HCT116 (cell line): ENCODE results near the gene FYCO1. TPM values are rescaled to one million over a fixed set of nuclear protein-coding genes. Genes with fewer than 3 reads are reported as not detected.

Experiments used
- ATAC-seq: fragments of 200-7000 bp; cut with Tn5 transposase; 2 replicates; pipeline ENCODE4 v1.9.1; 2020; ENCODE audit warnings: mild to moderate bottlenecking, moderate library complexity
- BruUV-seq: library from RNA; stranded (reverse); fragments of 400-500 nt; replicated peaks from 2 replicates; lab custom pipeline; 2021; lab: Mats Ljungman, UMichigan
- CTCF ChIA-PET: fragments of 300-600 bp; sonication (Branson Sonifier 250); formaldehyde crosslinking; loops from one replicate; lab custom pipeline; 2021; ENCODE audit warnings: antibody characterized with exemption; lab: Charles Lee
- POLR2A ChIA-PET: fragments of 300-600, 350-600 bp; sonication (Branson Sonifier 250); formaldehyde crosslinking; loops from one replicate; lab custom pipeline; 2021; ENCODE audit warnings: antibody characterized with exemption; lab: Charles Lee
- RAD21 ChIA-PET, 2 experiments: fragments of 300-600 bp; sonication (Branson Sonifier 250); formaldehyde crosslinking; loops; one replicate each; lab custom pipeline; 2023; ENCODE audit warnings: low total read pairs in 2 of 2; ENCODE audit not compliant: uncharacterized antibody in 2 of 2, unreplicated experiment in 2 of 2, low non-redundant PET in 1 of 2; lab: Charles Lee
- DNase-seq: peaks from one replicate; pipeline ENCODE4 v3.0.0-alpha.2; 2010; ENCODE audit warnings: low read depth, low spot score
- H2AFZ ChIP-seq: fragments of 200-600 bp; shearing (Covaris generic), sonication (generic); 2 replicates; pipeline ENCODE4 v1.6.1; 2017; ENCODE audit warnings: low read depth, mixed run types, mixed read lengths, antibody characterized with exemption, low read length; ENCODE audit not compliant: poor library complexity, severe bottlenecking
- H3K27ac ChIP-seq: 2 replicates; pipeline ENCODE4 v1.5.1; 2012; ENCODE audit warnings: low read depth, low read length
- H3K27me3 ChIP-seq: fragments of 200-600 bp; sonication (generic); 2 replicates; pipeline ENCODE4 v1.6.1; 2016; ENCODE audit warnings: mixed run types, low read length, mixed read lengths; ENCODE audit not compliant: insufficient read depth
- H3K36me3 ChIP-seq, 2 experiments: fragments of 200-500 bp in 1 of 2; fragments of 200-600 bp in 1 of 2; sonication (Bioruptor generic) in 1 of 2; sonication (generic) in 1 of 2; 2 replicates each; pipeline versions ENCODE4 v1.5.1 to v1.6.1; 2014 to 2016; ENCODE audit warnings: low read length in 2 of 2, inconsistent platforms in 1 of 2, mixed read lengths in 1 of 2, mixed run types in 1 of 2; ENCODE audit not compliant: insufficient read depth in 2 of 2, control insufficient read depth in 1 of 2
- H3K4me1 ChIP-seq, 2 experiments: fragments of 200-600 bp in 1 of 2; sonication (generic) in 1 of 2; 2 replicates each; pipeline versions ENCODE4 v1.5.1 to v1.6.1; 2012 to 2017; ENCODE audit warnings: low read length in 2 of 2, inconsistent platforms in 1 of 2, mild to moderate bottlenecking in 1 of 2, mixed read lengths in 1 of 2, mixed run types in 1 of 2, moderate library complexity in 1 of 2; ENCODE audit not compliant: insufficient read depth in 2 of 2, control insufficient read depth in 1 of 2
- H3K4me2 ChIP-seq: fragments of 200-600 bp; sonication (generic); 2 replicates; pipeline ENCODE4 v1.6.1; 2017; ENCODE audit warnings: mixed run types, low read length, mixed read lengths
- H3K4me3 ChIP-seq, 2 experiments: fragments of 200-600 bp in 1 of 2; sonication (generic) in 1 of 2; replicated peaks in 1 of 2; 2 replicates each; pipeline ENCODE4 v1.5.1; 2011 to 2016; ENCODE audit warnings: low read length in 2 of 2, control low read depth in 1 of 2, low read depth in 1 of 2, mild to moderate bottlenecking in 1 of 2, mixed read lengths in 1 of 2, mixed run types in 1 of 2
- H3K79me2 ChIP-seq: fragments of 200-600 bp; sonication (generic); 2 replicates; pipeline ENCODE4 v1.6.1; 2017; ENCODE audit warnings: mild to moderate bottlenecking, mixed run types, low read length, moderate library complexity, mixed read lengths; ENCODE audit not compliant: insufficient read depth
- H3K9ac ChIP-seq: fragments of 200-600 bp; sonication (generic); 2 replicates; pipeline ENCODE4 v1.6.1; 2016; ENCODE audit warnings: low read length, mixed read lengths
- H3K9me2 ChIP-seq: fragments of 200-600 bp; sonication (generic), shearing (Covaris generic); 2 replicates; pipeline ENCODE4 v1.6.1; 2017; ENCODE audit warnings: mixed run types, mild to moderate bottlenecking, moderate library complexity; ENCODE audit not compliant: insufficient read depth
- H3K9me3 ChIP-seq, 2 experiments: fragments of 200-500 bp in 1 of 2; fragments of 200-600 bp in 1 of 2; sonication (Bioruptor generic) in 1 of 2; sonication (generic) in 1 of 2; 2 replicates each; pipeline ENCODE4 v1.6.1; 2014 to 2017; ENCODE audit warnings: low read length in 2 of 2, mixed read lengths in 2 of 2, inconsistent platforms in 1 of 2, low read depth in 1 of 2, mild to moderate bottlenecking in 1 of 2, mixed run types in 1 of 2, moderate library complexity in 1 of 2; ENCODE audit not compliant: control insufficient read depth in 1 of 2, insufficient read depth in 1 of 2
- H4K20me1 ChIP-seq: fragments of 200-600 bp; sonication (generic), shearing (Covaris generic); 2 replicates; pipeline ENCODE4 v1.6.1; 2017; ENCODE audit warnings: mixed run types, mild to moderate bottlenecking, moderate library complexity; ENCODE audit not compliant: insufficient read depth
- JUND ChIP-seq: IDR thresholded peaks from 2 replicates; pipeline ENCODE4 v1.6.1; 2012
- MAX ChIP-seq: IDR thresholded peaks from 2 replicates; pipeline ENCODE4 v1.6.1; 2012
- POLR2AphosphoS5 ChIP-seq: IDR thresholded peaks from 2 replicates; pipeline ENCODE4 v1.6.1; 2011; ENCODE audit warnings: mild to moderate bottlenecking, low read depth, low read length, moderate library complexity
- RAD21 ChIP-seq: IDR thresholded peaks from 2 replicates; pipeline ENCODE4 v1.6.1; 2012; ENCODE audit warnings: low read depth, mild to moderate bottlenecking
- SIN3A ChIP-seq: IDR thresholded peaks from 2 replicates; pipeline ENCODE4 v1.6.1; 2012; ENCODE audit warnings: low read depth
- ZFX ChIP-seq: fragments of 450-650 bp; IDR thresholded peaks from 2 replicates; pipeline ENCODE4 v1.6.1; 2017
- intact Hi-C: fragments of 100-400 bp; cut with micrococcal nuclease; formaldehyde crosslinking; loops from 2 replicates; pipeline ENCODE4 v1.10.0; 2022
- total RNA-seq: library from RNA; stranded (reverse); gene quantifications from one replicate; pipeline ENCODE4 v1.2.1, GENCODE V29; 2021; ENCODE audit not compliant: unreplicated experiment
- TF ChIP-seq, protein P1 (sequence below): IDR thresholded peaks from 2 replicates; pipeline ENCODE4 v1.6.1; 2011; ENCODE audit warnings: mild to moderate bottlenecking, low read length, moderate library complexity; ENCODE audit not compliant: insufficient replicate concordance; ENCODE audit errors: extremely low read depth

FYCO1 gene
- total RNA-seq, 1 experiment from 2014 or later: 15.8 TPM

DNA sequence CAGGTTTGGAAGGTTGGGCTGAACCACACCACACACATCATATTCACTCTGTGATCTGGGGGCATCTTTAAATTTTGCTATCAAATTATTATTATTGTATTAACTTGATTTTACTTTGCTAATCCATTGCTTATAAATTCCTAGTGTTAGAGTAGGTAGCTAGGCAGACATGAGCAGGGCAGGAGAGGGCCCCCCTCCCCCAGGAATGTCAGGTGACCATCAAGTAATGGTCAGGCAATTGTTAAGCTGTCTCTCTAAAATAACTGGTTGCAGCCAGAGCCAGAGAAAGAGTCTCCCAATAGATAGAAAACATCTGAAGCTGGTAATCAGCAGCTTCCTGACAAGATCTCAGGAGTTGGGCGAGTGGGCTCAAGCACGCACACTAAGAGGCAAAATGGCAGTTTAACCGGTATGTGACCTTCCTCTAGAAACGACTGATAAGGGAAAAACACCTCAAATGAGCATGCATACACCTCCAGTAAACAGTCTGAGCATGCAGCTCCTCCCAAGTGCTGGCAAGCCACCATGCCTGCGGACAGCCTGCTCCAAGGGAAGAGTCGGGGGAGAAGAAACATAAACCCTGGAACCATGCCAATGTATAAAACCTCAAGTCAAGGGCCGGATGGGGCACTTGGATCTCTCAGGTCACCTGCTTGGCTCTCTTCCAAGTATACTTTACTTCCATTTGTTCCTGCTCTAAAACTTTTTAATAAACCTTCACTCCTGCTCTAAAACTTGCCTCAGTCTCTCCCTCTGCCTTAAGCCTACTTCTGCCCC is 55.4 kb downstream of the FYCO1 start:
- ATAC-seq (no peak), DNase-seq (no peak)
- ChIA-PET CTCF (interaction anchor here (1.2 to 2.7 kb wide), 4 partner anchors 138 to 443 kb away, joined by 3 to 38 read pairs (median 14); partner anchors contain the start of gene CCR1), POLR2A (no interaction called here)
- H3K27ac ChIP-seq: no peak overlapping the region
- peaks cover 0 to 6% of the 10 kb centered on the region in 2 experiments; a peak in 1 of 4 replicates for H3K4me1 ChIP-seq
- no TSS peak for BruUV-seq
- H3K9me2 ChIP-seq: no peaks in the 10 kb centered on the region
- peaks cover 3 to 6% of the 10 kb centered on the region in 2 experiments; a peak in 1 of 4 replicates for H3K36me3 ChIP-seq
- no peak overlapping the region for H2AFZ ChIP-seq
- no peak overlapping the region for H3K4me3 ChIP-seq
- H3K27me3 ChIP-seq: no peaks in the 10 kb centered on the region
- TF ChIP-seq SIN3A: no peak
- TF ChIP-seq RAD21: no peak
- TF ChIP-seq, all 23 proteins: peak for 0
- Histone ChIP-seq H3K79me2 (no peaks in the 10 kb centered on the region), H4K20me1 (no peaks in the 10 kb centered on the region), H3K9ac (no peak overlapping the region), H3K9me3 (no peaks in the 10 kb centered on the region), H3K4me2 (no peak overlapping the region)
- RAD21 ChIA-PET: interaction anchor here in 1 of 2 experiments (1.7 kb wide), 1 partner anchor 138 kb away, joined by 3 read pairs; no protein-coding TSS in a partner anchor
- intact Hi-C loops: no loop called here

DNA sequence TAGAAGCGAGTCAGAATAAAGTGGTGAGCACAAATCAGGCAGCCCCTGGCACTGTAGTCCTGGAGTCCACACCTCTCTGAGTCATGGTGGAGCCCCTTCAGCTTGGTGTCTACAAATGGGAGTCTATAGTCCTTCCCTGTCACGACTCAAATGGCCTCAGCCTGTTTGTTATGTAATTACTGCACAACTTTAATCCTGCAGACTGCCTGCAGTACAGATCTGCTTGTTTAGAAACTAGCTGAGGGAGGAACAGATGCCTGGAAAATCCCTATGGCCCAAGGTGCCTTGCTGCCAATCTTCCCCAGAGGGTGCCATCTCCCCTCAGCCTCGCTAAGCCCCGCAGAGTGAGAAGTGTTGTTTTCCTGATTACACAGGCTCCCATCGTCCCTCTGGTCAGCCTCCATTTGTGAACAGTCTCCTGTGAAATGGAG is 56.3 kb downstream of the FYCO1 start:
- no peak overlapping the region for H3K27ac ChIP-seq
- no peaks in the 10 kb centered on the region for H4K20me1 ChIP-seq
- H3K27me3 ChIP-seq: no peaks in the 10 kb centered on the region
- intact Hi-C loops: loop anchor here (5.0 to 10.0 kb wide), 2 partner anchors 275 to 618 kb away; no protein-coding TSS in a partner anchor
- peaks cover 0 to 6% of the 10 kb centered on the region in 2 experiments; a peak in 1 of 4 replicates for H3K4me1 ChIP-seq
- BruUV-seq: no TSS peak
- H3K9ac ChIP-seq: no peak overlapping the region
- no peak overlapping the region for H3K4me3 ChIP-seq
- POLR2A ChIA-PET: interaction anchor here (0.8 kb wide), 1 partner anchor 439 kb away, joined by 3 read pairs; no protein-coding TSS in a partner anchor
- H3K79me2 ChIP-seq: no peaks in the 10 kb centered on the region
- no peak overlapping the region for H2AFZ ChIP-seq
- H3K9me2 ChIP-seq: no peaks in the 10 kb centered on the region
- DNase-seq: no peak
- ATAC-seq: peak; percentile 35
- 0 out of 2 replicates have a peak, but pooled peaks have one; percentile 6 for TF ChIP-seq MAX
- TF ChIP-seq JUND: no peak
- TF ChIP-seq ZFX: no peak
- no peak for TF ChIP-seq POLR2AphosphoS5
- TF ChIP-seq, protein P1, sequence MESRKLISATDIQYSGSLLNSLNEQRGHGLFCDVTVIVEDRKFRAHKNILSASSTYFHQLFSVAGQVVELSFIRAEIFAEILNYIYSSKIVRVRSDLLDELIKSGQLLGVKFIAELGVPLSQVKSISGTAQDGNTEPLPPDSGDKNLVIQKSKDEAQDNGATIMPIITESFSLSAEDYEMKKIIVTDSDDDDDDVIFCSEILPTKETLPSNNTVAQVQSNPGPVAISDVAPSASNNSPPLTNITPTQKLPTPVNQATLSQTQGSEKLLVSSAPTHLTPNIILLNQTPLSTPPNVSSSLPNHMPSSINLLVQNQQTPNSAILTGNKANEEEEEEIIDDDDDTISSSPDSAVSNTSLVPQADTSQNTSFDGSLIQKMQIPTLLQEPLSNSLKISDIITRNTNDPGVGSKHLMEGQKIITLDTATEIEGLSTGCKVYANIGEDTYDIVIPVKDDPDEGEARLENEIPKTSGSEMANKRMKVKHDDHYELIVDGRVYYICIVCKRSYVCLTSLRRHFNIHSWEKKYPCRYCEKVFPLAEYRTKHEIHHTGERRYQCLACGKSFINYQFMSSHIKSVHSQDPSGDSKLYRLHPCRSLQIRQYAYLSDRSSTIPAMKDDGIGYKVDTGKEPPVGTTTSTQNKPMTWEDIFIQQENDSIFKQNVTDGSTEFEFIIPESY: no peak
- H3K9me3 ChIP-seq: no peaks in the 10 kb centered on the region
- CTCF ChIA-PET: interaction anchor here (0.9 to 2.7 kb wide), 16 partner anchors 9 to 488 kb away, joined by 3 to 38 read pairs (median 4); partner anchors contain the start of gene CCR1
- H3K4me2 ChIP-seq: no peak overlapping the region
- RAD21 ChIA-PET: interaction anchor here (0.6 to 1.7 kb wide), 5 partner anchors 137 to 439 kb away, joined by 3 to 5 read pairs (median 5); no protein-coding TSS in a partner anchor
- peaks cover 8% of the 10 kb centered on the region in 2 experiments; a peak in 1 of 4 replicates for H3K36me3 ChIP-seq
